GM12873 (cell line): ENCODE measurements around the gene TSPAN9.

Experiments
- CTCF ChIP-seq: IDR thresholded peaks from 2 replicates; pipeline ENCODE4 v1.5.1; 2012; ENCODE audit warnings: low read depth, mild to moderate bottlenecking, moderate library complexity, low read length, control low read depth; ENCODE audit not compliant: insufficient read depth; ENCODE audit errors: missing control alignments

The TSPAN9 gene

GRCh38 chr12:3097186-3097804 is 20.1 kb downstream of the TSPAN9 start:
- TF ChIP-seq CTCF, result no peak

GRCh38 chr12:3097836-3098235 is 20.7 kb downstream of the TSPAN9 start:
- no peak for TF ChIP-seq CTCF

- TF ChIP-seq CTCF, result no peak
Observed at GRCh38 chr12:3098436-3098835, 21.3 kb downstream of the TSPAN9 start.

DNA sequence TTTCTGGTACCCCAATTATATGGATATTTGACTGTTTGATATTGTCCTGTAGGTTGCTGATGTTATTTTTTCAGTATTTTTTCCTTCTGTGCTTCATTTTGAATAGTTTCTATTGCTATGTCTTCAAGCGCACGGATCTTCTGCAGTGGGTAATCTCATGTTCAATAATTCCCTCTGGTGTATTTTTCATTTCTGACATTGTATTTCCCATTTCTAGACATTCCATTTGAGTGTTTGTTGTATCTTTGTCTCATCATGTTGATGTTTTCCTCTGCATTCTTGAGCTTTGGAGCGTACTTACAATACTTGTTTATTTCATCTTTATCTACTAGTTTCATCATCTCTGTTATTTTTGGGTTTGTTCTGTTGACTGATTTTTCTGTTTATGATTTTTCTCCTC is 22.0 kb downstream of the TSPAN9 start:
- TF ChIP-seq CTCF, result no peak

- no peak for TF ChIP-seq CTCF
Observed at GRCh38 chr12:3101309-3102024, 24.3 kb downstream of the TSPAN9 start.

DNA sequence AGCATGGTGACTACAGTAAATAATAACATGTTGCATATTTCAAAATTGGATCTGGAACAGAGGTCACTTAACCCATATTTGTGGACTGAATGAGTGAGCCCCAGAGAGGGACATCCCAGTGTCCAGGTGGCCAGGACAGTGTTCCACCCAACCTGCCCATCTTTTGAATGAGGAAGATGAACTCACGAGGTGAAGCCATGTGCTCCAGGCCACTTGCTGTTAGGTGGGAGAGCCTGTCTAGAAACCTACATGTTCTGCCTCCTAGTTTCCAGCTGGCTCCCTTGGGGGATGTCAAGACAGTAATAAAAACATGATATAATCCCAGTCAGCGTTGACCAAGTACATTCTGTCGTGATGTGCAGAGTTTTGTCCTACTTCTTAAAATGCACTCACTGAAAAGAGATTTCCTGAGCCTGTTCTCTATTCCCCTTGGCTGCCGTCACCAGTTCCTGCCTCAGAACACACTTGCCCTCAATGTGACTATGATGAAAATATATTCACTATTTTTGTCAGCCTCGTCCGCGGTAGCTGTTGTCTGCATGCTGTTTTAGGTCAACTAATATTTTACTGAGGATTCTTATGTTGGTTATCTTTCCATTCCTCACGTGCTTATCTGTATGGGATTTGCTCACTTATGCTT is 25.7 kb downstream of the TSPAN9 start:
- no peak for TF ChIP-seq CTCF

DNA sequence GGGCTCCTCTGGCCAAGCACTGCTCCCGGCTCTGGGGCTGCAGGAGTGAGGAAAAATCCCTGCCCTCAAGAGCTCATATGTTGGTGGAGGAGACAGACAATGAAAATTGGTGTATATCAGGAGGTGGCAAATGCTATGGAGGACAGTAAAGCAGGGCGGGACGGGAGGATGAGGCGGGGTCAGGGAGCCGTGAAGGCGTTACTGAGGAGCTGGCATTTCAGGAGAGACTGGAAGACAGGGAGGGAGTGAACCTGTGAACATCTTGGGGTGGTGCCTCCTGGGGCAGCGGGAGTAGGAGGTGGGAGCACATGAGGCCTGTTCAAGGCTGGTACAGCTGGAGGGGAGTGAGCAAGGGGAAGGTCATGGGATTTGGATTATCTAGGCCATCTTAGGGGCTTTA is 26.6 kb downstream of the TSPAN9 start:
- no peak for TF ChIP-seq CTCF
